GM10266 (cell line): Measurements from ENCODE around the gene GNB4.

Source experiments
- DNase-seq: peaks from one replicate; pipeline ENCODE4 v3.0.0; 2012; ENCODE audit errors: extremely low spot score
- CTCF ChIP-seq: IDR thresholded peaks from 2 replicates; pipeline ENCODE4 v1.5.1; 2012; ENCODE audit warnings: mild to moderate bottlenecking, low read depth; ENCODE audit not compliant: control insufficient read depth, insufficient read depth; ENCODE audit errors: missing control alignments

GNB4 gene

GRCh38 chr3:179425075-179425474, 26.2 kb downstream of the GNB4 start:
- no peak for TF ChIP-seq CTCF
- no peak for DNase-seq

- TF ChIP-seq CTCF = peak; percentile 54
- no peak for DNase-seq
Observed at GRCh38 chr3:179421500-179421899, 29.8 kb downstream of the GNB4 start.

GRCh38 chr3:179418610-179419009, 32.7 kb downstream of the GNB4 start:
- TF ChIP-seq CTCF = no peak
- no peak for DNase-seq

- no peak for TF ChIP-seq CTCF
- DNase-seq = no peak
Observed at GRCh38 chr3:179416681-179417080, 34.6 kb downstream of the GNB4 start.

- TF ChIP-seq CTCF = no peak
- DNase-seq = no peak
Observed at GRCh38 chr3:179415377-179415776, 35.9 kb downstream of the GNB4 start.

GRCh38 chr3:179414804-179415203, 36.5 kb downstream of the GNB4 start:
- no peak for DNase-seq
- TF ChIP-seq CTCF = no peak

- no peak for TF ChIP-seq CTCF
- peak; percentile 18 for DNase-seq
Observed at GRCh38 chr3:179410999-179411398, 40.3 kb downstream of the GNB4 start.
